GM23338 (cell line): Measurements from ENCODE around the gene VCL. TPM values are rescaled to one million over a fixed set of nuclear protein-coding genes. Genes with fewer than 3 reads are reported as not detected.

ENCODE experiments used
- ATAC-seq: fragments of 200-7000 bp; cut with Tn5 transposase; 3 replicates; pipeline ENCODE4 v1.9.1; 2020
- DNase-seq: peaks from one replicate; pipeline ENCODE4 v3.0.0-alpha.2; 2015; ENCODE audit warnings: low spot score
- H2AFZ ChIP-seq: fragments of 200-600 bp; sonication (generic); 2 replicates; pipeline ENCODE4 v1.8.0; 2016; ENCODE audit warnings: antibody characterized with exemption, mild to moderate bottlenecking, moderate library complexity
- H3F3A ChIP-seq: fragments of 200-600 bp; sonication (generic); replicated peaks from 2 replicates; pipeline ENCODE4 v1.8.0; 2017; ENCODE audit warnings: antibody characterized with exemption, mixed run types, low read depth
- H3K27ac ChIP-seq: fragments of 200-600 bp; sonication (generic); 2 replicates; pipeline ENCODE4 v1.6.1; 2016; ENCODE audit warnings: low read depth
- H3K27me3 ChIP-seq: fragments of 200-600 bp; sonication (generic); 2 replicates; pipeline ENCODE4 v1.8.0; 2016; ENCODE audit warnings: mild to moderate bottlenecking, mixed run types, moderate library complexity; ENCODE audit not compliant: insufficient read depth
- H3K36me3 ChIP-seq: fragments of 200-600 bp; sonication (generic); 2 replicates; pipeline ENCODE4 v1.8.0; 2016; ENCODE audit warnings: mild to moderate bottlenecking; ENCODE audit not compliant: insufficient read depth
- H3K4me1 ChIP-seq: fragments of 200-600 bp; sonication (generic); 2 replicates; pipeline ENCODE4 v1.8.0; 2016; ENCODE audit warnings: mild to moderate bottlenecking, moderate library complexity; ENCODE audit not compliant: insufficient read depth
- H3K4me2 ChIP-seq: fragments of 200-600 bp; sonication (generic); 2 replicates; pipeline ENCODE4 v1.7.1; 2017; ENCODE audit warnings: mixed run types
- H3K4me3 ChIP-seq: fragments of 200-600 bp; sonication (generic); 2 replicates; pipeline ENCODE4 v1.6.1; 2016; ENCODE audit warnings: mixed run types
- H3K79me2 ChIP-seq: fragments of 200-600 bp; sonication (generic); replicated peaks from 2 replicates; pipeline ENCODE4 v1.8.0; 2017; ENCODE audit warnings: mild to moderate bottlenecking; ENCODE audit not compliant: insufficient read depth
- H3K9me2 ChIP-seq: fragments of 200-600 bp; sonication (generic); 2 replicates; pipeline ENCODE4 v1.8.0; 2017; ENCODE audit not compliant: insufficient read depth
- H4K20me1 ChIP-seq: fragments of 200-600 bp; sonication (generic); replicated peaks from 2 replicates; pipeline ENCODE4 v1.8.0; 2017; ENCODE audit warnings: mild to moderate bottlenecking; ENCODE audit not compliant: insufficient read depth
- H3K27ac Mint-ChIP-seq: 2 replicates; pipeline ENCODE4 v1.8.0; 2020; ENCODE audit warnings: inconsistent platforms, mild to moderate bottlenecking, moderate library complexity, mixed read lengths
- H3K27me3 Mint-ChIP-seq: 3 replicates; pipeline ENCODE4 v1.8.0; 2022; ENCODE audit warnings: low read depth, mild to moderate bottlenecking, moderate library complexity, mixed read lengths, inconsistent platforms; ENCODE audit not compliant: insufficient read depth, poor library complexity
- H3K36me3 Mint-ChIP-seq: 3 replicates; pipeline ENCODE4 v1.8.0; 2021; ENCODE audit warnings: low read depth, mild to moderate bottlenecking, inconsistent platforms, moderate library complexity, mixed read lengths
- H3K4me1 Mint-ChIP-seq: 3 replicates; pipeline ENCODE4 v1.8.0; 2020; ENCODE audit warnings: mild to moderate bottlenecking, inconsistent platforms, mixed read lengths
- H3K4me3 Mint-ChIP-seq: 3 replicates; pipeline ENCODE4 v1.8.0; 2021; ENCODE audit warnings: moderate library complexity, mild to moderate bottlenecking, inconsistent platforms, mixed read lengths
- H3K9me3 Mint-ChIP-seq: 3 replicates; pipeline ENCODE4 v1.8.0; 2020; ENCODE audit warnings: moderate library complexity, mild to moderate bottlenecking, inconsistent platforms, mixed read lengths
- CTCF ChIP-seq, 2 experiments: fragments of 200-600 bp in 1 of 2; sonication (generic) in 1 of 2; conservative IDR thresholded peaks; 2 replicates each; pipeline versions ENCODE4 v1.5.1 to v1.6.1; 2016 to 2017; ENCODE audit warnings: antibody characterized with exemption in 2 of 2, low read depth in 2 of 2, mild to moderate bottlenecking in 2 of 2, moderate library complexity in 1 of 2
- EZH2phosphoT487 ChIP-seq: fragments of 200-600 bp; sonication (generic); IDR thresholded peaks from one replicate; pipeline ENCODE4 v1.8.1; 2018; ENCODE audit warnings: antibody characterized with exemption; ENCODE audit not compliant: unreplicated experiment
- NANOG ChIP-seq: IDR thresholded peaks from 2 replicates; pipeline ENCODE4 v1.6.1; 2016; ENCODE audit warnings: antibody characterized with exemption, borderline replicate concordance
- POLR2AphosphoS5 ChIP-seq: IDR thresholded peaks from 2 replicates; pipeline ENCODE4 v1.6.1; 2016; ENCODE audit warnings: antibody characterized with exemption, low read depth
- ZNF331 ChIP-seq: fragments of 250-450 bp; sonication (Bioruptor Pico); IDR thresholded peaks from 2 replicates; pipeline ENCODE4 v1.5.0; 2020; ENCODE audit warnings: low read depth, mild to moderate bottlenecking, moderate library complexity
- ZNF462 ChIP-seq: fragments of 250-450 bp; sonication (Bioruptor Pico); IDR thresholded peaks from 2 replicates; pipeline ENCODE4 v1.5.0; 2020; ENCODE audit warnings: mild to moderate bottlenecking, moderate library complexity
- polyA plus RNA-seq: library from polyadenylated mRNA; unstranded; fragments of >200 nt; fragmentation: Nextera tagmentation; extraction: Ambion mirVana; gene quantifications from 2 replicates; pipeline ENCODE4 v1.2.1, GENCODE V29; 2016
- total RNA-seq: library from RNA; depleted of rRNA; stranded (reverse); fragments of >200 nt; shearing (Covaris generic); gene quantifications from 2 replicates; pipeline ENCODE4 v1.2.3, GENCODE V29; 2014

Gene VCL
- total and polyA plus RNA-seq, 2 experiments from 2014 or later: 60.7 to 254 TPM

- no peaks in the 10 kb centered on the region for H3K9me3 Mint-ChIP-seq
- no peak for DNase-seq
- Histone ChIP-seq H3K27ac (no peak overlapping the region), H3K4me1 (peaks cover 31% of the 10 kb centered on the region), H3K4me2 (no peak overlapping the region), H3K9me2 (no peaks in the 10 kb centered on the region), H4K20me1 (peaks cover 37% of the 10 kb centered on the region), H3K79me2 (peaks cover 96% of the 10 kb centered on the region), H3K4me3 (no peak overlapping the region), H2AFZ (no peak overlapping the region), H3F3A (0 out of 2 replicates have a peak, but pooled peaks cover 4% of the 10 kb centered on the region), H3K36me3 (peaks cover 11% of the 10 kb centered on the region; the same call in 1 of the 2 replicates), H3K27me3 (no peaks in the 10 kb centered on the region)
- H3K36me3 Mint-ChIP-seq: peaks cover 25% of the 10 kb centered on the region; the same call in 2 of the 3 replicates
- no peak overlapping the region; the same call in 2 of the 3 replicates for H3K4me3 Mint-ChIP-seq
- peaks cover 43% of the 10 kb centered on the region for H3K4me1 Mint-ChIP-seq
- H3K27ac Mint-ChIP-seq: peak overlapping the region; percentile 15
- H3K27me3 Mint-ChIP-seq: peaks cover 1% of the 10 kb centered on the region
- TF ChIP-seq EZH2phosphoT487: no peak
- TF ChIP-seq POLR2AphosphoS5: no peak
- no peak for TF ChIP-seq ZNF331 (CRISPR knock-in tag)
- TF ChIP-seq ZNF462 (CRISPR knock-in tag): no peak
- TF ChIP-seq CTCF (conservative IDR thresholded peaks at IDR 0.05; ENCODE audit: low read depth in 2 of 2): no peak
- no peak for TF ChIP-seq NANOG
- no peak for ATAC-seq
These were observed 23.5 kb downstream of the VCL start for GRCh38 chr10:74021248-74022055.
